Loucy (cell line): ENCODE measurements around the gene BACH1.
A peak's percentile ranks its signal among the peaks of the same experiment; 100 is the strongest.

Source experiments
- H2AFZ ChIP-seq: fragments of 200-600 bp; sonication (generic); 2 replicates; pipeline ENCODE4 v1.6.0; 2016; ENCODE audit warnings: antibody characterized with exemption, mild to moderate bottlenecking, low read length, moderate library complexity
- H3F3A ChIP-seq: fragments of 200-600 bp; 2 replicates; pipeline ENCODE4 v1.6.0; 2016; ENCODE audit warnings: antibody characterized with exemption, low read depth, mild to moderate bottlenecking
- H3K27me3 ChIP-seq: fragments of 200-600 bp; sonication (generic); 2 replicates; pipeline ENCODE4 v1.6.1; 2014; ENCODE audit warnings: low read length, mild to moderate bottlenecking; ENCODE audit not compliant: insufficient read depth, poor library complexity, severe bottlenecking
- H3K36me3 ChIP-seq: fragments of 200-600 bp; sonication (generic); 2 replicates; pipeline ENCODE4 v1.6.1; 2016; ENCODE audit warnings: low read length; ENCODE audit not compliant: insufficient read depth
- H3K4me1 ChIP-seq: fragments of 200-600 bp; sonication (generic); 2 replicates; pipeline ENCODE4 v1.5.1; 2014; ENCODE audit warnings: low read length, mild to moderate bottlenecking; ENCODE audit not compliant: insufficient read depth, poor library complexity, severe bottlenecking
- H3K4me2 ChIP-seq: fragments of 200-600 bp; sonication (generic); 2 replicates; pipeline ENCODE4 v1.6.0; 2014; ENCODE audit warnings: antibody characterized with exemption, low read length, low read depth, mild to moderate bottlenecking; ENCODE audit not compliant: poor library complexity, severe bottlenecking
- H3K4me3 ChIP-seq: fragments of 200-600 bp; sonication (generic); 2 replicates; pipeline ENCODE4 v1.5.1; 2014; ENCODE audit warnings: low read length, mild to moderate bottlenecking, mixed read lengths; ENCODE audit not compliant: poor library complexity, severe bottlenecking
- H3K79me2 ChIP-seq: fragments of 200-600 bp; sonication (generic); 2 replicates; pipeline ENCODE4 v1.6.1; 2014; ENCODE audit warnings: low read length; ENCODE audit not compliant: insufficient read depth
- H3K9ac ChIP-seq: fragments of 200-600 bp; sonication (generic); 2 replicates; pipeline ENCODE4 v1.6.0; 2014; ENCODE audit warnings: mild to moderate bottlenecking, low read depth, low read length, moderate library complexity; ENCODE audit not compliant: poor library complexity, severe bottlenecking
- H3K9me2 ChIP-seq: fragments of 200-600 bp; sonication (generic); replicated peaks from 2 replicates; pipeline ENCODE4 v1.6.1; 2016; ENCODE audit warnings: low read depth, low read length, mixed read lengths
- H3K9me3 ChIP-seq: fragments of 200-600 bp; sonication (generic); 2 replicates; pipeline ENCODE4 v1.6.1; 2014; ENCODE audit warnings: mild to moderate bottlenecking, antibody characterized with exemption, low read length, low read depth; ENCODE audit not compliant: insufficient read depth
- H4K20me1 ChIP-seq: fragments of 200-600 bp; sonication (generic); 2 replicates; pipeline ENCODE4 v1.6.0; 2014; ENCODE audit warnings: antibody characterized with exemption, low read length, mild to moderate bottlenecking; ENCODE audit not compliant: insufficient read depth, poor library complexity, severe bottlenecking
- EZH2phosphoT487 ChIP-seq: fragments of 200-600 bp; IDR thresholded peaks from 2 replicates; pipeline ENCODE4 v1.6.1; 2018; ENCODE audit warnings: antibody characterized with exemption, mild to moderate bottlenecking, moderate library complexity, borderline replicate concordance
- TF ChIP-seq, protein P1 (sequence below): fragments of 200-600 bp; sonication (generic); conservative IDR thresholded peaks from 2 replicates; pipeline ENCODE4 v1.5.1; 2014; ENCODE audit warnings: mild to moderate bottlenecking, antibody characterized with exemption, low read length

Gene BACH1

GRCh38 chr21:29287383-29287782, 11.3 kb upstream of the BACH1 start:
- H3F3A ChIP-seq: no peaks in the 10 kb centered on the region
- H3K27me3 ChIP-seq: no peaks in the 10 kb centered on the region
- H3K79me2 ChIP-seq: no peaks in the 10 kb centered on the region
- no peaks in the 10 kb centered on the region for H4K20me1 ChIP-seq
- H3K9ac ChIP-seq: no peak overlapping the region
- H2AFZ ChIP-seq: peak overlapping the region; percentile 70
- no peaks in the 10 kb centered on the region for H3K9me2 ChIP-seq
- no peak overlapping the region for H3K4me3 ChIP-seq
- H3K4me2 ChIP-seq: no peak overlapping the region
- H3K4me1 ChIP-seq: no peaks in the 10 kb centered on the region
- no peak for TF ChIP-seq EZH2phosphoT487
- TF ChIP-seq, protein P1, sequence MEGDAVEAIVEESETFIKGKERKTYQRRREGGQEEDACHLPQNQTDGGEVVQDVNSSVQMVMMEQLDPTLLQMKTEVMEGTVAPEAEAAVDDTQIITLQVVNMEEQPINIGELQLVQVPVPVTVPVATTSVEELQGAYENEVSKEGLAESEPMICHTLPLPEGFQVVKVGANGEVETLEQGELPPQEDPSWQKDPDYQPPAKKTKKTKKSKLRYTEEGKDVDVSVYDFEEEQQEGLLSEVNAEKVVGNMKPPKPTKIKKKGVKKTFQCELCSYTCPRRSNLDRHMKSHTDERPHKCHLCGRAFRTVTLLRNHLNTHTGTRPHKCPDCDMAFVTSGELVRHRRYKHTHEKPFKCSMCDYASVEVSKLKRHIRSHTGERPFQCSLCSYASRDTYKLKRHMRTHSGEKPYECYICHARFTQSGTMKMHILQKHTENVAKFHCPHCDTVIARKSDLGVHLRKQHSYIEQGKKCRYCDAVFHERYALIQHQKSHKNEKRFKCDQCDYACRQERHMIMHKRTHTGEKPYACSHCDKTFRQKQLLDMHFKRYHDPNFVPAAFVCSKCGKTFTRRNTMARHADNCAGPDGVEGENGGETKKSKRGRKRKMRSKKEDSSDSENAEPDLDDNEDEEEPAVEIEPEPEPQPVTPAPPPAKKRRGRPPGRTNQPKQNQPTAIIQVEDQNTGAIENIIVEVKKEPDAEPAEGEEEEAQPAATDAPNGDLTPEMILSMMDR: no peak
- H3K9me3 ChIP-seq: no peaks in the 10 kb centered on the region
- H3K36me3 ChIP-seq: no peaks in the 10 kb centered on the region

GRCh38 chr21:29288239-29288638, 10.5 kb upstream of the BACH1 start:
- Histone ChIP-seq H3K4me2 (no peak overlapping the region), H3K27me3 (no peaks in the 10 kb centered on the region), H2AFZ (no peak overlapping the region), H3K4me1 (no peaks in the 10 kb centered on the region), H4K20me1 (no peaks in the 10 kb centered on the region), H3K36me3 (no peaks in the 10 kb centered on the region), H3K79me2 (no peaks in the 10 kb centered on the region), H3F3A (no peaks in the 10 kb centered on the region), H3K9ac (no peak overlapping the region), H3K9me2 (no peaks in the 10 kb centered on the region), H3K9me3 (no peaks in the 10 kb centered on the region), H3K4me3 (no peak overlapping the region)
- TF ChIP-seq, protein P1: no peak
- no peak for TF ChIP-seq EZH2phosphoT487

DNA sequence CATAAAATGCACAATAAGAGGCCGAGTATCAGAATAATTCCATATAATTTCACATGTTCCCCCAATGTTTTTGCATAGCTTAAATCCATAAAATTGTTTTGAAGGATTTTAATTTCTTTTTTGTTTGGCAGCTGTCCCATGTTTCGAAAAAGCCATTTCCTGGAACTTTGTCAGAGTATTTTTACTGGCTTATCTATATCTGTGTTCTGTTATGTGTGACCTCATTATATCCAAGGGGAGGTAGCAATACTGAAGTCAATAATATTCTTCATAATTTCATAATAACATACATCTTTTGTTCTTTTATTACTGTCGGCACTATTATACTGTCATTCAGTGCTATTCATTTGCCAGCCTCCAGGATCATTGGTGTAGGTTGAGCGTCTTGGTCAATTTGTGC, 9.4 kb upstream of the BACH1 start:
- Histone ChIP-seq H3K36me3 (no peaks in the 10 kb centered on the region), H3K4me2 (no peak overlapping the region), H3K79me2 (no peaks in the 10 kb centered on the region), H2AFZ (no peak overlapping the region), H3K4me3 (no peak overlapping the region), H3K9me2 (no peaks in the 10 kb centered on the region), H4K20me1 (no peaks in the 10 kb centered on the region), H3K9ac (no peak overlapping the region), H3F3A (no peaks in the 10 kb centered on the region), H3K4me1 (no peaks in the 10 kb centered on the region), H3K9me3 (no peaks in the 10 kb centered on the region), H3K27me3 (no peaks in the 10 kb centered on the region)
- no peak for TF ChIP-seq EZH2phosphoT487
- TF ChIP-seq, protein P1: no peak
